HUES6 (cell line): ENCODE measurements around the gene NHS.

Source experiments
- H3K27ac ChIP-seq: 2 replicates; pipeline ENCODE4 v1.7.0; 2013; ENCODE audit warnings: low read depth, mild to moderate bottlenecking, low read length, inconsistent platforms
- H3K27me3 ChIP-seq: 2 replicates; pipeline ENCODE4 v1.6.1; 2013; ENCODE audit warnings: low read length; ENCODE audit not compliant: control insufficient read depth, insufficient read depth
- H3K36me3 ChIP-seq: 2 replicates; pipeline ENCODE4 v1.6.1; 2013; ENCODE audit warnings: low read length; ENCODE audit not compliant: control insufficient read depth, insufficient read depth
- H3K4me1 ChIP-seq: 2 replicates; pipeline ENCODE4 v1.6.1; 2013; ENCODE audit warnings: low read length; ENCODE audit not compliant: control insufficient read depth, insufficient read depth
- H3K4me3 ChIP-seq: 2 replicates; pipeline ENCODE4 v1.5.1; 2013; ENCODE audit warnings: low read depth, low read length
- H3K9ac ChIP-seq: one replicate; pipeline ENCODE4 v1.6.1; 2013; ENCODE audit warnings: mild to moderate bottlenecking, low read length
- H3K9me3 ChIP-seq: 2 replicates; pipeline ENCODE4 v1.6.1; 2013; ENCODE audit warnings: low read depth, low read length; ENCODE audit not compliant: control insufficient read depth, insufficient read depth

NHS gene

DNA sequence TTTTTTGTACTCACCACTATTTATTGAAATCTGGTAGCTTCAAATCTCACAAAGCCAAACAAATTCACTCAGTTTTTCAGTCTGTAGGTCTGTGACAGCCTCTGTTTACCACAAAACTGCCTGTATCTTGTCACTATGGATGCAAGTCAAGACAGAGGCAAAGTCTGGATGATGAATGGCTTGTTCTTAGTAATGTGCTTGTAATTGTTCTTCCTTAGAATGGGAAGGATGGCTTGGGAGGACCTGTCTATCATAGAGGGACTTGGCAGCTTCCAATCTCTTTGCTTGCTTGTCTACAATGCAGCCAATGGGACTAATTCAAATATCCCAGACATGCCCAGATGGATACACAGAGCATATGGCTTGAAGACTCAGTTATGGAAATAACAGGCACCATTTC, 221.1 kb downstream of the NHS start:
- Histone ChIP-seq H3K27ac (no peak overlapping the region), H3K27me3 (peaks cover 7% of the 10 kb centered on the region; the same call in 1 of the 2 replicates), H3K9ac (no peak overlapping the region), H3K36me3 (no peaks in the 10 kb centered on the region), H3K4me1 (peaks cover 11% of the 10 kb centered on the region), H3K4me3 (no peak overlapping the region), H3K9me3 (no peaks in the 10 kb centered on the region)

- no peaks in the 10 kb centered on the region for H3K36me3 ChIP-seq
- no peak overlapping the region for H3K4me3 ChIP-seq
- H3K27ac ChIP-seq = no peak overlapping the region
- peaks cover 17% of the 10 kb centered on the region for H3K4me1 ChIP-seq
- no peaks in the 10 kb centered on the region for H3K9me3 ChIP-seq
- H3K9ac ChIP-seq = no peak overlapping the region
- H3K27me3 ChIP-seq = peaks cover 12% of the 10 kb centered on the region; the same call in 1 of the 2 replicates
Observed at GRCh38 chrX:17596546-17597205, 221.7 kb downstream of the NHS start.

- peaks cover 12% of the 10 kb centered on the region; the same call in 1 of the 2 replicates for H3K27me3 ChIP-seq
- H3K4me3 ChIP-seq = no peak overlapping the region
- no peaks in the 10 kb centered on the region for H3K36me3 ChIP-seq
- H3K9ac ChIP-seq = no peak overlapping the region
- H3K27ac ChIP-seq = no peak overlapping the region
- no peaks in the 10 kb centered on the region for H3K9me3 ChIP-seq
- peaks cover 24% of the 10 kb centered on the region for H3K4me1 ChIP-seq
Observed at GRCh38 chrX:17597327-17597726, 222.3 kb downstream of the NHS start.

- Histone ChIP-seq H3K9ac (no peak overlapping the region), H3K4me1 (peaks cover 28% of the 10 kb centered on the region), H3K27me3 (peaks cover 12% of the 10 kb centered on the region; the same call in 1 of the 2 replicates), H3K4me3 (no peak overlapping the region), H3K27ac (no peak overlapping the region), H3K36me3 (no peaks in the 10 kb centered on the region), H3K9me3 (no peaks in the 10 kb centered on the region)
Observed at GRCh38 chrX:17597836-17598439, 222.9 kb downstream of the NHS start.

DNA sequence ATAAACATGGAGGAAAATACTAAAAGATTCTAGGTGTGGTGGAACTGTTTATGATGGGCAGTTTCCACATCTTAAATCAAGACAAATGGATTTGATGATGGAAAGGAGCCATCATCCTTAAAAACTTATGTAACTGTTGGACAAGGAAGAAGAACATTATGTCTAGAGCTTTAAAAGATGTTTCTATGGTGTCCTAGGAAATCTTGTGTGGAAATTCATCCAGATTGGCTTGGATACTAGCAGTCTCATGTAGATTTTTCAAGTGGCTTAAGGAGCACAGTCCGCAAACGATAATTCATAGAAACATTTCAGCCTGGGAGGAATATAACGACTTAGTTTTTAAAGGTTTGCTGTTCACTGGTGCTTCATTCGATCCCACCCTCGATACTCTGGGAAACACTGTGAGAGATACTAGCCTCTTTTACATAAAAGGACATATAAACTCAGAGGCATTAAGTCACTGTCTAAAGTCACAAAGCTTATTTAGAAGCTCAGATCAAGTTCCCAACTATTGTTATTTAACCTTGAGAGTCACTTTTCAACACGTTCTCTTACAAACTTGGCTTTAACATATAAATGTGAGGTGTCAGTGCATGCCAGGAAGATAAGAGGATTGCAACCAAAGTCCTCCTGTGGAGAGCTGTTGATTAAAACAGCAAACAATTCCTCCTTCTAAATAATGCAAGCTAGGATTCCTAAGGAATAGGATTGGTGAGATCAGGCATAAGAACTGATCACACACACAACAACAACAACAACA, 226.6 kb downstream of the NHS start:
- Histone ChIP-seq H3K4me1 (peaks cover 33% of the 10 kb centered on the region), H3K27ac (peak overlapping the region; percentile 15; the same call in 1 of the 2 replicates), H3K9me3 (peaks cover 4% of the 10 kb centered on the region; the same call in 1 of the 2 replicates), H3K9ac (no peak overlapping the region), H3K4me3 (peak overlapping the region; percentile 37), H3K36me3 (no peaks in the 10 kb centered on the region), H3K27me3 (peaks cover 12% of the 10 kb centered on the region; the same call in 1 of the 2 replicates)

- Histone ChIP-seq H3K4me1 (peaks cover 33% of the 10 kb centered on the region), H3K27me3 (peaks cover 12% of the 10 kb centered on the region; the same call in 1 of the 2 replicates), H3K4me3 (peak overlapping the region; percentile 37; the same call in 1 of the 2 replicates), H3K36me3 (no peaks in the 10 kb centered on the region), H3K9ac (peak overlapping the region; percentile 3), H3K27ac (no peak overlapping the region), H3K9me3 (peaks cover 4% of the 10 kb centered on the region; the same call in 1 of the 2 replicates)
Observed at GRCh38 chrX:17602245-17602644, 227.2 kb downstream of the NHS start.

DNA sequence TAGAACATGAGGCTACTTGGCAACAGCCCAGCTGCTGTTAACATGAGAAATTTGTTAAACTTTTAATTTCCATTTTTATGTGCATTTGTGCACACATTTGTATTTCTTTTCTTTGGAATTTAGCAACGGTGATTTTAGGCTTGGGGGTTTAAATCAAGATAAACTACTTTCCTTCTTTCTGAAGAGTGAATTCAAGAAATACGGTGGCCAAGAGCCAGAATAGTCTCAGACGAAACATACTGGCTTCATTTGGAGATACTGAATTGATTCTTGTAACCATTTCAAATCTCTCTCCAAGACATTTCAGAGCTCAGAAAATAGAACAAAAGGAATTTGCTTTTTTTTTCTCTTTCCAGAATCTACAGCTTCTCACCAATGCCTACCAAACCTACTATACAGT, 228.2 kb downstream of the NHS start:
- peaks cover 4% of the 10 kb centered on the region; the same call in 1 of the 2 replicates for H3K9me3 ChIP-seq
- no peak overlapping the region for H3K9ac ChIP-seq
- H3K36me3 ChIP-seq = no peaks in the 10 kb centered on the region
- H3K4me3 ChIP-seq = no peak overlapping the region
- peaks cover 33% of the 10 kb centered on the region for H3K4me1 ChIP-seq
- no peak overlapping the region for H3K27ac ChIP-seq
- H3K27me3 ChIP-seq = peaks cover 12% of the 10 kb centered on the region; the same call in 1 of the 2 replicates

GRCh38 chrX:17605676-17606075, 230.7 kb downstream of the NHS start:
- H3K27me3 ChIP-seq = peaks cover 16% of the 10 kb centered on the region; the same call in 1 of the 2 replicates
- H3K27ac ChIP-seq = no peak overlapping the region
- peaks cover 26% of the 10 kb centered on the region for H3K4me1 ChIP-seq
- H3K9me3 ChIP-seq = peaks cover 4% of the 10 kb centered on the region; the same call in 1 of the 2 replicates
- H3K9ac ChIP-seq = no peak overlapping the region
- H3K36me3 ChIP-seq = no peaks in the 10 kb centered on the region
- no peak overlapping the region for H3K4me3 ChIP-seq

GRCh38 chrX:17606231-17606630, 231.2 kb downstream of the NHS start:
- Histone ChIP-seq H3K9ac (no peak overlapping the region), H3K4me1 (peaks cover 20% of the 10 kb centered on the region), H3K36me3 (no peaks in the 10 kb centered on the region), H3K27me3 (peaks cover 11% of the 10 kb centered on the region; the same call in 1 of the 2 replicates), H3K27ac (no peak overlapping the region), H3K9me3 (peaks cover 4% of the 10 kb centered on the region; the same call in 1 of the 2 replicates), H3K4me3 (no peak overlapping the region)

GRCh38 chrX:17608888-17609287, 233.9 kb downstream of the NHS start:
- H3K4me1 ChIP-seq = peaks cover 10% of the 10 kb centered on the region
- H3K4me3 ChIP-seq = no peak overlapping the region
- H3K27me3 ChIP-seq = peaks cover 7% of the 10 kb centered on the region; the same call in 1 of the 2 replicates
- no peak overlapping the region for H3K27ac ChIP-seq
- H3K9me3 ChIP-seq = no peaks in the 10 kb centered on the region
- H3K36me3 ChIP-seq = no peaks in the 10 kb centered on the region
- H3K9ac ChIP-seq = no peak overlapping the region
